ENCODE results near the gene CSF2.

- TF ChIP-seq, protein P1, sequence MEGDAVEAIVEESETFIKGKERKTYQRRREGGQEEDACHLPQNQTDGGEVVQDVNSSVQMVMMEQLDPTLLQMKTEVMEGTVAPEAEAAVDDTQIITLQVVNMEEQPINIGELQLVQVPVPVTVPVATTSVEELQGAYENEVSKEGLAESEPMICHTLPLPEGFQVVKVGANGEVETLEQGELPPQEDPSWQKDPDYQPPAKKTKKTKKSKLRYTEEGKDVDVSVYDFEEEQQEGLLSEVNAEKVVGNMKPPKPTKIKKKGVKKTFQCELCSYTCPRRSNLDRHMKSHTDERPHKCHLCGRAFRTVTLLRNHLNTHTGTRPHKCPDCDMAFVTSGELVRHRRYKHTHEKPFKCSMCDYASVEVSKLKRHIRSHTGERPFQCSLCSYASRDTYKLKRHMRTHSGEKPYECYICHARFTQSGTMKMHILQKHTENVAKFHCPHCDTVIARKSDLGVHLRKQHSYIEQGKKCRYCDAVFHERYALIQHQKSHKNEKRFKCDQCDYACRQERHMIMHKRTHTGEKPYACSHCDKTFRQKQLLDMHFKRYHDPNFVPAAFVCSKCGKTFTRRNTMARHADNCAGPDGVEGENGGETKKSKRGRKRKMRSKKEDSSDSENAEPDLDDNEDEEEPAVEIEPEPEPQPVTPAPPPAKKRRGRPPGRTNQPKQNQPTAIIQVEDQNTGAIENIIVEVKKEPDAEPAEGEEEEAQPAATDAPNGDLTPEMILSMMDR (IDR thresholded peaks at IDR 0.05), result no peak
- TF ChIP-seq EP300 (IDR thresholded peaks at IDR 0.05) (no peak), POLR2A (IDR thresholded peaks at IDR 0.05) (no peak), POLR2AphosphoS5 (IDR thresholded peaks at IDR 0.05) (no peak)
Measured at GRCh38 chr5:132104556-132104955, 31.0 kb downstream of the CSF2 start.
